ENCODE data around the gene APOC3.

APOC3 gene

DNA sequence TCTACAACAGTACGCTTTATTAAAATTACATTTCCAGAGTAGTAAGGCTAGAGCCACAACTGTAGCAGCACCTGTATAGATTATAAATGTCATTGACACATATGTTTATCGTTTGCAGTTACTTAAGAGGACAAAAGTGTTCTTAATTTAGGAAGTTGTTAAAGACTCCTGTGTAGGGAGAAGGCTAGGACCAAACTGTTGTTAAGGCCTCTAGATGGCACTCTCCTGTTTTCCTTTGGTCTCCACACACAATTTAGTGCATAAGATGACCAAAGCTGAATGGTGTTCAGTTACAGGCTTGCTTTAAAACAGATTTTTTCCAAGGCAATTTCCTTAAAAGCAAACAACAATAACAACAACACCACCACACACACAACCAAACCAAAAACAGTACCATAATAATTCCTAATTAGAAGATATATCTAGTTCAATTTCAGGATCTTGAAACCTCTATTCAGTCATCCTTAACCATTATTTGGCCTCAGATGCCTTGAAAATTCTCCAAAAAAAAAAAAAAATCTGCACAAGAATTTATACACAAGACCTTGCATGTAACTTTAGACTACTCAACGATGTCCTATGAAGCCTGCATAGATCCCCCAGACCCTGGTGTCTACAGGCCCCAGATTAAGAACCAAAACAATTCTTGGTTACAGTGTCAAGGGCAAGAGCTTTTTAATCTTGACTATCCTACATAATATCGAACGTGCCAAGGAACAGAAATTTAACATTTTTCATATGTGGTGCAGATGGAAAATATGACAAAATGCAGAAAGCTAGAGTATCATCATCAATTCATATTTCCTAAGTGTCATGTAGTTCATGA lies 50.3 kb downstream of the APOC3 start:
- peak; percentile 0 for DNase-seq

DNA sequence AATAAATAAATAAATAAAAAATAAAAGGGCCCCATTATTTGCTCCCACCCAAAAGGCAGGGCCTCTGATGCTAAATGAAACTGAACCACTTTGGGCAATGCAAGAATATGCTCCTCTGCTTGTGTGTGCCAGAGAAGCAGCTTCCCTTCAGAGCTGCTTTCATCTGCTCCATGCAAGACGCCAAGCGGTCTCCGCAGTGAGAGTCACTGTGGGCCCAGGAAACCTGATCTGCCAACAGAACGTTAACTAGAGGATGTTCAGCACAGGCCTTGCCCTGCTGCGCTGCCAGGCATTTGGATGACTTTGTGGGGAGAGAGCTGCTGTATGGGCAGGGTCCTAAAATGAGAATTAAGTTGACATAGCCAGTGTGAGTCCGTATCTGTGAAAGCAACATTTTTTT lies 51.4 kb downstream of the APOC3 start:
- DNase-seq = no peak

DNA sequence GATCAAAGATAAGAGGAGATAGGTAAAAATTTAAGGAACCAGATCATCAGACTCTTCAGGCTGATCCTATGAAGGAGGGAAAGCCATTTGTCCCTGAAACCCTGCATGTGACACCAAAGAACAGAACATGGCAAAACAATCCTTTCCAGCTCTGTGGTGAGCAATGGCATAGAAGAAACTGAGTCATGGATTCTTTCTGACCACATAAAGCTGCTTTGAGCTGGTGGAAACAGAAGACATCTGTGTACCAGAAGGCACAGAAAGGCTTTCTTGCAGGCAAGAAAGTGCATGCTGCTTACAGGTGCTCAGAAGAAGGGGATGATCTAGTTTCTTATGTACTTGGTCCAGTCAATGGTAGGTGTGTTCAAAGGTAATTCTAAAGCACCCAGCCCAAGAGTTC lies 52.7 kb downstream of the APOC3 start:
- no peak for DNase-seq
